ENCODE results near the gene SLC8B1.

DNA sequence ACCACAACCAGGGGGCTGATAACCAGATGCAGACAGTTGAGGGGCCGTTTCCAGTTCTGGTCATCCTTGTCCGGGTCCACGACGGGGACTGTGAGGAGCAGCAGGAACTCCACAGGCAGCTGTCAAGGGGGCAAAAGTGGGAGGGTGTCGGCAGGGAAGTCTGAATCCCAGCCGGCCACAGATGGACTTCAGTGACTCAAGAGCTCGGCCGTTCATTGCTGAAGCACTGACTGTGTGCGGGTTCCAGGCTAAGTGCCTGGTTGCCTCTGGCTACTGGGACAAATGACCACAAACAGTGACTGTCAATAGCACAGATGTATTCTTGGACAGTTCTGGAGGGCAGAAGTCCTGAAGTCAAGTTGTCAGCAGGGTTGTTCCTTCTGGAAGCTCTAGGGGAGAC, 19.6 kb downstream of the SLC8B1 start:
- TF ChIP-seq, protein P1, sequence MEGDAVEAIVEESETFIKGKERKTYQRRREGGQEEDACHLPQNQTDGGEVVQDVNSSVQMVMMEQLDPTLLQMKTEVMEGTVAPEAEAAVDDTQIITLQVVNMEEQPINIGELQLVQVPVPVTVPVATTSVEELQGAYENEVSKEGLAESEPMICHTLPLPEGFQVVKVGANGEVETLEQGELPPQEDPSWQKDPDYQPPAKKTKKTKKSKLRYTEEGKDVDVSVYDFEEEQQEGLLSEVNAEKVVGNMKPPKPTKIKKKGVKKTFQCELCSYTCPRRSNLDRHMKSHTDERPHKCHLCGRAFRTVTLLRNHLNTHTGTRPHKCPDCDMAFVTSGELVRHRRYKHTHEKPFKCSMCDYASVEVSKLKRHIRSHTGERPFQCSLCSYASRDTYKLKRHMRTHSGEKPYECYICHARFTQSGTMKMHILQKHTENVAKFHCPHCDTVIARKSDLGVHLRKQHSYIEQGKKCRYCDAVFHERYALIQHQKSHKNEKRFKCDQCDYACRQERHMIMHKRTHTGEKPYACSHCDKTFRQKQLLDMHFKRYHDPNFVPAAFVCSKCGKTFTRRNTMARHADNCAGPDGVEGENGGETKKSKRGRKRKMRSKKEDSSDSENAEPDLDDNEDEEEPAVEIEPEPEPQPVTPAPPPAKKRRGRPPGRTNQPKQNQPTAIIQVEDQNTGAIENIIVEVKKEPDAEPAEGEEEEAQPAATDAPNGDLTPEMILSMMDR (IDR thresholded peaks at IDR 0.05; ENCODE audit: low read depth, low read length), result no peak
- TF ChIP-seq POLR2A (IDR thresholded peaks at IDR 0.05; ENCODE audit: extremely low read depth, insufficient read length) (no peak), MYC (IDR thresholded peaks at IDR 0.05; ENCODE audit: low read depth, low read length) (no peak)
- TF ChIP-seq, protein P2, sequence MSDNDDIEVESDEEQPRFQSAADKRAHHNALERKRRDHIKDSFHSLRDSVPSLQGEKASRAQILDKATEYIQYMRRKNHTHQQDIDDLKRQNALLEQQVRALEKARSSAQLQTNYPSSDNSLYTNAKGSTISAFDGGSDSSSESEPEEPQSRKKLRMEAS (IDR thresholded peaks at IDR 0.05; ENCODE audit: low read depth, low read length), result no peak
